Measurements from ENCODE around the gene RPS2.
"Not testable (repeated sequence)": the region's sequence is repeated elsewhere in the genome, so short reads cannot be mapped to it uniquely, and the experiment has no call there.

The RPS2 gene

DNA sequence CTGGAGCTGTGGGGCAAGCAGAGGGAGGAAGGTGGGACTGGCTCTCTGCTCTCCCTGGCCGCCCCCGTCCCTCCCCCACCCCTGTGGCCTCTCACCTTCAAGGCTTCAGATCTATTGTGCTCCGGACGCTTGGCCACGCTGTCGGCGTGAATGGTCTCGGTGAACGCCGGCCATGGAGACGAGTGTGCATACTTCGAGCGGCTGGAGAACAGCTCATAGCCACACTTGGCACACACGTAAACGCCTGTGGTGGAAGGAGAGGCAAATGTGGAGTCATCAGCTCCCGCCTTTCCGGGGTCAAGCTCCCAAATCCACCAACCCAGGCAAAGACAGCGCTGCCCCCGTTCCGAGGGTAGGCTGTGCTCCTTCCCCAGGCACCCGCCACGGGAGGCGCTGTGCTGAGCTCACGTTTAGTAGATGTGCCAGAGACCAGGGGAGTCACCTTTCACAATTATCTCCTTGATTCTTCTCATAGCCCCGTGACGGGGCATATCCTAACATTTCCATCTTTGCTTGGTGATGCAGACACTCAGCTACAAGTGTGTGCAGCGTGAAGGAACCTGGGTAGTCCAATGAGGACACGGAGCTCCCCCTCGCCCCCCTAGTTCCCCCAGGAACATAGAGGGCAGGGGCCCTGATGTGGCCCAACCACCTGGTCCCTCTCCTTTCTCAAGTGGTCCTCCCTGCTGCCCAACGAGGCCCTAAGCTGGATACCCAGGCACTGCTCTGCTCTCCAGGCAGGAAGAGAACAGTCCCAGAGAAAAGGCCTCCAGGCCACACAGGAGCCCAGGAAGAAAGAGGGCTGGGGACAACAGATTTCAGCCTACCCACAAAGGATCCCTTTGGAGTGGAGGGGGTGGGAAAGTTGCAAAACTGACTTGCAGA, 23.2 kb downstream of the RPS2 start:
- no peak for DNase-seq

DNA sequence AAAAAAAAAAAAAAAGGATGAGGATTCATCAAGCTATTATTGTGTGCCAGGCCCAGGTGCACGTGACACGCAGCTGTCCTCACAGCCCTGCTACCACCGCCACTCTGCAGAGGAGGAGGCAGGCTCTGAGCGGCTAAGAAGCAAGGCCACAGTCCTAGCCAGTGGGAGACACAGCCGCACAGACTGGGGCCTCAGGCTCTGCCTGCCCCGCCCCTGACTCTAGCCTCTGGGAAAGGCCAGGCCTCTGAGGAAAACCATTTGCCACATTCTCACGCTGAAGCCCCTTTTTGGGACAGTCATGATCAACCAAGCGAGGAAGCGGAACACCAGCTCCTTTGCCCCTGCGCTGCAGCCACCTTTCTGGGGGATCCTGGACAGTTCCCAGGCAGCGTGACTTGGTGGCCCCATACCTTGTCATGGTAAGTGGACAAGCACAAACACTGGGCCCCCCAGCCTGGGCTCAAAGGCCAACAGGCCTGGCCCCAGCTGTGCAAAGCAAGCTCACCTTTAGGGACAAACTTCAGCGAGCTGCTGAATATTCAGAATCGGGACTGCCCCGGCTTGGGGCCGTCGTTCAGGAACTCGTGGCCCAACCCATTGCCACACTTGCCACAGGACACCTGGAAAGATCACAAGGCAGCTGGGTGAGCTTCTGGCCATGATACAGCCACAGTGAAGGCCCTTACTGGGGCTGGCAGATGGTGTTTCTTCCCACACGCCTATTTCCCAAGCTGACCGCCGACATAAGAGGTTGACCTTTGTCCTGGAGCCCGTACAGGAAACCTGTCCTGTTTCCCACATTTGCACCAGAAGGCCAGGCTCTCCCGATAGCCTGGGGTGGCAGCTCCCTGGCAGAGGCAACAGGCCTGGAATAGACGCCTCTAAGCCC, 24.1 kb downstream of the RPS2 start:
- no peak for DNase-seq

GRCh38 chr16:1939833-1940232, 24.8 kb downstream of the RPS2 start:
- not testable (repeated sequence) for DNase-seq

GRCh38 chr16:1938910-1939309, 25.7 kb downstream of the RPS2 start:
- no peak for DNase-seq

DNA sequence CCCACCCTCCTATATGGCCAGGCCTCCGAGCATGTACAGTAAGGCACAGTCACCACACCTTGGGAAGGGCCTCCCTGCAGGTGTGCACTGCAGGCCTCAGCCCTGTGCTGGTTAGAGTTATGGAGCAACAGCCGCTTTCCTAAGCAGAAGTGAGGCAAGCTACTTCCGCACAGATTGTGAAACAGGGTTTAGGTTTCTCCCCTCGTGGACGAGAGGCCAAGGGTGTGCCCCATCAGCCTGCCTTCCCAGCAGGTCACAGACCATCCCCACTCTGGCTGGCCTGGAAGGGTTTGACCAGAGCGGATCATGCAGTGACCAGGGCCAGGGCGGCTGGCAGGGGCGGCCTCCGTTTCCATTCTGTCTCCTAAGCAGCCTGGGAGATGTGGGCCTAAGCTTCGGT, 26.3 kb downstream of the RPS2 start:
- no peak for DNase-seq

GRCh38 chr16:1936945-1937479, 27.6 kb downstream of the RPS2 start:
- DNase-seq, result no peak

- no peak for DNase-seq
Measured at GRCh38 chr16:1933097-1933661, 31.4 kb downstream of the RPS2 start.

- DNase-seq, result peak; percentile 34
Measured at GRCh38 chr16:1932050-1933028, 32.3 kb downstream of the RPS2 start.

- DNase-seq, result no peak
Measured at GRCh38 chr16:1930338-1930720, 34.3 kb downstream of the RPS2 start.

DNA sequence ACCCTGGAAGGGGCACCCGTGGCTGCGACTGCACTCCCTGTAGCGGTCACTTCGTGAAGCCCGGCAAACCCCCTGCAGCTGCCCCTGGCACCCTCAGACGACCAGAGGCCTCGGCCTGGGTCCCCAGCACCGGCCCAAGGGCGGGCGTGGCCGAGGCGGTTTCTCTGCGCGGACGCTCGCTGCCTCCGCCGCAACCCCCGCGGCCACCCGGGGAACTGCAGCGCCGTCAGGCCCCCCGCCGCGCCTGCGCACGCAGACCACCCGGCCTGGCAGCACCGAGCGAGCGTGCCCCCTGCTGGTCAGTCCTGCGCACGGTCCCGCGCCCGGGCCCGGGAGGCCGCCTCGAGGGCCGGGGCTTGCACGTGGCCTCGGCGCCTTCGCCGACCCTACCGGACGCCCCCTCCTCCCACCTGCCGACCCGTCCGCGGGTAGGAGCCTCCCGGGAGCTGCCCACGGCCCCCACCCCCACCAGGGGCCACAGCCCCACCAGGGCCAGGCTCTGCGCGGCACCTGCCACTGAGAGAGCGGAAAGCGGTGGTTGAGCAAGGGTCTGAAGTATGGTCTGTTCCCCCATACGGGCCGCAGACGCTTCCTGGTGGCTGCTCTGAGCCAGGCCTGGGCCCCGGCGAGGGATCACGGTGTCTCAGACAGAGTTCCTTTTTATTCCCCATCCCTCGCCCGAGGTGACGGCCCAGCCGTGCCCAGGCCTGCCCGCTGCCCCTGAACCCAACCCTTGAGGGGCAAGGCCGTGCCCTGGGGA, 34.9 kb downstream of the RPS2 start:
- peak; percentile 86 for DNase-seq

DNA sequence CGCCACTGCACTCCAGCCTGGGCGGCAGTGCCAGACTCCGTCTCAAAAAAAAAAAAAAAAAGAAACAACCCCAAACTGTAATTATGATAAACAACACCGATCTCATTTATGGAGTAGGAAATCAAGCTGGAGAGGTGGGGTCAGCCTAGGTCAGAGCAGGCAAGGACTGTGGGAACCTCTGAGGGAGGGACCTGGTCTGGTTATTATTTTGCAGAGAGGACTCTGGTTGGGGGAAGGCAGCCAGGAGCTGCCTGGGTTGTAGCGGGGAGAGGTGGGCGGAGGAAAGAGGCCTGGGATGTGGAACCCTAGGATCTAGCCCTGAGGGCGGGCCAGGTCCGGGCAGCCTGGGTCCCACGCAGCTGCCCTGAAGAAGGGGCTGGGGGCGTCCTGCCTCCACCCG, 35.5 kb downstream of the RPS2 start:
- DNase-seq, result peak; percentile 45

DNA sequence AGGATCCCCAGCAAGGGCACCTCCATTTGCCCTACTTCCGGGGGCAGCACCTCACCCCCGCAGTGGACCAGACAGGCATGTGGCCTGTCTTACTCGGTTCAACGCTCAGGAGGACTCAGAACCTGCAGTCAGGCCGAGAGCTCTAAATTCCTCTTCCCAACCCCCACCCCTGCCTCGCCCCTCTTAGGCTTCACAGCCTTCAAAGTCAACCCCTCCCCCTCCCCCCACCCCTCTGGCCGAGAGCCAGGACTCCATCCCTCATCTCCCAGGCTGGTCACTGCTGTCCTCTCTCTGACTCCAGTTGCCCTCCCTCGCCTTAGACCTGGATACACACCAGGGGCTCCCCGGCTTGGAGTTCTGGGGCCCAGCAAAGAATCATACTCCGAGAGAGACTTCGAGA, 38.4 kb downstream of the RPS2 start:
- no peak for DNase-seq

- DNase-seq, result no peak
Measured at GRCh38 chr16:1924095-1924494, 40.5 kb downstream of the RPS2 start.

DNA sequence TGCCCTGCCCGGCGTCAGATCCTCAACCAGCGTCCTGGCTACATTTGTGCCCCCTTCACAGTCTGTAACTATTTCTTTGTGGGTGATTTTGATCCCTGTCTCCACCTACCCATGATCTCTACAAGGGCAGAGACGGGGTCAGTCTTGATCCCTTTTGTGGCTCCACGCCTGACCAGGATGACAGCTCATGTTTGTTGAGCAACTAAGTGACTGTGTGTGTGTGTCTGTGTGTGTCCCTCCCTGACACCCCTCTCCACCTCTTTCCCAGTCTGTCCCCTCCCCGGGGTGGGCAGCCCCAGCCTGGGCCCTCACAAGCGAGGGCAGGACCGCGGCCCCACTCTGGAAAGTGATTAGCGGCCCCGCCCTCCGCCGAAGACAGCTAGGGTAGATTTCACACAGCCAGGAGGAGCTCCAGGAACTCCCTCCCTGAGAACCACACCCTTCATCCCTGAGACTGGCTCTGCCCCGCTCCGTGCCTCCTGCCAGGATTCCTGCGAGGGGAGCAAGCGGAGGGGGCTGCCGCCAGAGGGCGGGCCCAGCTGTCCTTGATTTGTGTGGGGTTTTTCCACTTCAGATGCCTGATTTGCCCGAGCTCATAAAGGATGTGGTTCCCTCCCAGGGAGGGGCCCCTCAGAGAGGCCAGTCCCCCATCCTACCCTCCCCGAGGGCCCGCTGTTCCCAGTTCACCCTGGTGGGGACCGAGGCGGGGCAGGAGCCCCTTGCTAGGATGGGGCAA, 41.2 kb downstream of the RPS2 start:
- DNase-seq, result peak; percentile 24

- DNase-seq, result no peak
Measured at GRCh38 chr16:1922357-1922756, 42.3 kb downstream of the RPS2 start.

DNA sequence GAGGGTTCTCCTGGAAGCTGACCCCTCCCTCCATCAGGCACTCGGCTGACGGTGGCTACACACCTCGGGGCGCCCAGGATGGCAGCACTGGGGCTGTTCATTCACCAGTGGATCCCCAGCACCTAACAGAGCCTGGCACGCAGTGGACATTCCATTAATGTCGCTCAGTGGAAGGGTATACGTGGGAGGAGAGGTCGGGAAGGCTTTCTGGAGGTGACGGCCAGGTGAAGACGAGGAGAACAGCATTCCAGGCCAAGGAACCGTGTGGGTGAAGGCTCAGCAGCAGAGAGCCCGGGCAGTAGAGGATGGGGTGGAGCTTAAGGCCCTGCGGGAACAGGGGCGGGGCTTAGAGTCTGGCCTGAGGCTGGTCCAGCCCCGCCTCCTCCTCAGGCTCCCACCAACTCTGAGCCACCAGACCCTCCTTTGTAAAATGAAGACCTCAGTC, 43.9 kb downstream of the RPS2 start:
- DNase-seq, result peak; percentile 68

- DNase-seq, result not testable (repeated sequence)
Measured at GRCh38 chr16:1920122-1920521, 44.5 kb downstream of the RPS2 start.

DNA sequence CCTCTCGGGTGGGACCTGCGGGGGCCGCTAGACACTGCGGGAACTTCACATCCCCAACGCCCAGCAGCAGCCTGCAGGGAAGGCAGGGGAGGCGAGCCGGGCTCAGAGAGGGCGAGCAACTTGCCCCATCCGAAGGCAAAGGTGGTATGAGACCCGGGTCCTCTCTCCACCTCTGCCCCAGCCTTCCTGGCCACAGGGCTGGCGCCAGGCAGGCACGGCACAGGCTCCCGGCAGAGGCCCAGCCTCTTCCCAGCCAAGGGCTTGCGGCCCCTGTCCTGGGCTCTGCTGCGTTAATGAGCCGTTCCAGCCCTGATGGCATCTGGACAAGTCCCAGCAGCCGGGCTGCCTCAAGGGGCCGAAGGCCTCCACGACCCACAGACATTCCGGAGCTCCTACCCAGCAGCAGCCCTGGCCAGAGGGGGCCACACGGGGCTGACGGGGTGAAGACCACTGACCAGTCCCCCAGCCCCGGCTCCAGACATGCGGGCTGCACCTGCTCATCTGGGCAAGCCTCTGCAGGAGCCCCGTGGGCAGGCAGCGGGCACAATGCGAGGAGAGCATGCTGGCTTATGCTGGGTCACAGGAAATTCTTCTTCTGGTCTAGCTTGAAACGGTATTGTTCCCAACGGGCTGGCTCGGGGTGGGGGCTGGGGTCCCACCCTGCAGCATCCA, 45.2 kb downstream of the RPS2 start:
- DNase-seq, result no peak

All from NCI-H1436 (cell line).